Endothelial cell (in vitro differentiated cells): ENCODE measurements around the gene HSF2BP. TPM values are rescaled to one million over a fixed set of nuclear protein-coding genes. Genes with fewer than 3 reads are reported as not detected.

Source experiments
- DNase-seq: peaks from one replicate; pipeline ENCODE4 v3.0.0; 2021; ENCODE audit warnings: low spot score
- H3K27ac Mint-ChIP-seq: one replicate; pipeline ENCODE4 v1.8.0; 2021; ENCODE audit warnings: mixed read lengths, inconsistent platforms; ENCODE audit not compliant: unreplicated experiment
- H3K27me3 Mint-ChIP-seq: one replicate; pipeline ENCODE4 v1.8.0; 2021; ENCODE audit warnings: mild to moderate bottlenecking, moderate library complexity, mixed read lengths, inconsistent platforms; ENCODE audit not compliant: unreplicated experiment
- H3K36me3 Mint-ChIP-seq: one replicate; pipeline ENCODE4 v1.8.0; 2021; ENCODE audit warnings: mild to moderate bottlenecking, low read depth, mixed read lengths, inconsistent platforms; ENCODE audit not compliant: unreplicated experiment
- H3K4me1 Mint-ChIP-seq: one replicate; pipeline ENCODE4 v1.8.0; 2021; ENCODE audit warnings: mild to moderate bottlenecking, mixed read lengths, inconsistent platforms; ENCODE audit not compliant: unreplicated experiment
- H3K4me3 Mint-ChIP-seq: one replicate; pipeline ENCODE4 v1.8.0; 2021; ENCODE audit warnings: mild to moderate bottlenecking, mixed read lengths, inconsistent platforms; ENCODE audit not compliant: unreplicated experiment
- H3K9me3 Mint-ChIP-seq: one replicate; pipeline ENCODE4 v1.8.0; 2021; ENCODE audit warnings: mixed read lengths, inconsistent platforms; ENCODE audit not compliant: unreplicated experiment
- CTCF ChIP-seq: fragments of 200-600 bp; sonication (generic); IDR thresholded peaks from one replicate; pipeline ENCODE4 v1.5.0; 2021; ENCODE audit warnings: antibody characterized with exemption; ENCODE audit not compliant: unreplicated experiment
- total RNA-seq: library from RNA; stranded (reverse); fragmentation: NEBNext Ultra II Directional; extraction: Animal tissue kit (Norgen Biotek cat#: 25700); gene quantifications from one replicate; pipeline ENCODE4 v1.2.1, GENCODE V29; 2021; ENCODE audit not compliant: unreplicated experiment

The HSF2BP gene
- total RNA-seq, 1 donor from 2014 or later, result 2.3 TPM

GRCh38 chr21:43631411-43632107 is 27.7 kb downstream of the HSF2BP start:
- Mint-ChIP-seq H3K4me1 (no peaks in the 10 kb centered on the region), H3K27me3 (peaks cover 2% of the 10 kb centered on the region), H3K9me3 (no peaks in the 10 kb centered on the region), H3K27ac (no peak overlapping the region), H3K36me3 (peaks cover 17% of the 10 kb centered on the region), H3K4me3 (no peak overlapping the region)
- DNase-seq, result no peak
- no peak for TF ChIP-seq CTCF

DNA sequence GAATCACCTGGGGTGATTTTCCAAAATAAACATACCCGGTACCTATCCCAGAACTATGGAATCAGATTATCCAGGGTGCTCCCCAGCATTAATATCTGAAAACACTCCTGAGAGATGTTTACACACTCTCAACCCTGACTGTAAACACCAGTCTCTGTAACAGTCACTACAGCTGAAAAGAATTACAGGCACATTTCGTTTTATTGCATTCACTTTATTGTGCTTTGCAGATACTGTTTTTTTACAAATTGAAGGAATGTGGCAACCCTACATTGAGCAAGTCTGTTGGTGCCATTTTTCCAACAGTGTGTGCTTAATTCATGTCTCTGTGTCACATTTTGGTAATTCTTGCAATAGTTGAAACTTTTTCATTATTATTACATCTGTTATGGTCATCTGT is 31.8 kb downstream of the HSF2BP start:
- TF ChIP-seq CTCF, result no peak
- H3K27ac Mint-ChIP-seq, result no peak overlapping the region
- no peaks in the 10 kb centered on the region for H3K9me3 Mint-ChIP-seq
- H3K4me1 Mint-ChIP-seq, result no peaks in the 10 kb centered on the region
- H3K36me3 Mint-ChIP-seq, result peaks cover 17% of the 10 kb centered on the region
- DNase-seq, result no peak
- H3K4me3 Mint-ChIP-seq, result no peak overlapping the region
- H3K27me3 Mint-ChIP-seq, result peaks cover 2% of the 10 kb centered on the region

GRCh38 chr21:43626390-43626789 is 32.9 kb downstream of the HSF2BP start:
- no peak overlapping the region for H3K27ac Mint-ChIP-seq
- no peaks in the 10 kb centered on the region for H3K9me3 Mint-ChIP-seq
- H3K4me1 Mint-ChIP-seq, result no peaks in the 10 kb centered on the region

GRCh38 chr21:43624339-43624738 is 34.9 kb downstream of the HSF2BP start:
- no peaks in the 10 kb centered on the region for H3K9me3 Mint-ChIP-seq
- H3K4me3 Mint-ChIP-seq, result no peak overlapping the region
- no peaks in the 10 kb centered on the region for H3K4me1 Mint-ChIP-seq
- H3K36me3 Mint-ChIP-seq, result peaks cover 18% of the 10 kb centered on the region
- no peak overlapping the region for H3K27ac Mint-ChIP-seq
- H3K27me3 Mint-ChIP-seq, result peaks cover 3% of the 10 kb centered on the region
- no peak for DNase-seq
- TF ChIP-seq CTCF, result no peak

More at GRCh38 chr21:43626390-43626789, 32.9 kb downstream of the HSF2BP start:
- DNase-seq, result no peak
- no peak overlapping the region for H3K4me3 Mint-ChIP-seq
- H3K36me3 Mint-ChIP-seq, result peaks cover 17% of the 10 kb centered on the region
- peaks cover 1% of the 10 kb centered on the region for H3K27me3 Mint-ChIP-seq
- no peak for TF ChIP-seq CTCF

DNA sequence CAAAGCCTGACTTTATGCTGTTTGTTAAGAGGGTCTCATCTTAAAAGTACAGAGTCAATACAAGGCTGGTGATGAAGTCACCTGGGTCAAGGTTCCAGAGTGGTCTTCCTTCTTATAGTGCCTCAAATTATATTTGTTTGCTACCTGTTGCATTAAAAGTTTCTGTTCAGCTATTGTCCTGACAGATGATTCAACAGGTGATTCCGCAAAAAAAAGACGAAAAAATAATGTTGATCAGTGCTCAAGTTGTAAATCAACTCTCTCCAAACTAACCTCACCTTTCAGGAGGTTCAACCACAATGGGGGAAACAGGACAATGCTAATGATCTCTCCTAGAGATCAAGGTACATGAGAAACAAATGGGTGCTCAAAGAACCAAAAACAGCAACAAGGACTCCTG is 35.7 kb downstream of the HSF2BP start:
- TF ChIP-seq CTCF, result no peak
- Mint-ChIP-seq H3K36me3 (peaks cover 11% of the 10 kb centered on the region), H3K4me1 (no peaks in the 10 kb centered on the region)

More for the DNA sequence above, 35.7 kb downstream of the HSF2BP start:
- Mint-ChIP-seq H3K4me3 (no peak overlapping the region), H3K27ac (no peak overlapping the region), H3K9me3 (no peaks in the 10 kb centered on the region), H3K27me3 (peaks cover 3% of the 10 kb centered on the region)
- DNase-seq, result no peak
